Measurements from ENCODE around the gene ANAPC10. TPM values are rescaled to one million over a fixed set of nuclear protein-coding genes. Genes with fewer than 3 reads are reported as not detected.

ANAPC10 gene
- total RNA-seq, 3 donors from 2014 or later (not counting 1 experiment from before 2014, with no cell fraction given), result 27.9 to 37.7 (median 37.7) TPM

DNA sequence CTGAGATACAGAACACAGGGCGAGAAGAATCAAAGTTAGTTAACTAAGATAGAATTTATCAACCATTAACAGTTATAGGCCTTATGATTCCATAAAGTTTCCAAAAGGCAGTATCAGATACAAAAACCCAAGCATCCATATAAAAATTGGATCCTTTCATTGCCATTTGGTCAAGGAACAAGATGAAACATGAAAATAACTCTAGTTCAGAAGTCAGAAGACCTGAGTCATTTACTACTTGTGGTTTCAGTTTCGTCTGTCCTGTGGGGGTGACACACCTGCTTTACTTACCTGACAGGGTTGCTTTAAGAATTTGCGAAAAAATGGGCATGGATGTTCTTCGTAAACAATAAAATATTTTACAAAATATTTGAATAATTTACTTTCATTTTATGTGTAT, 130.8 kb downstream of the ANAPC10 start:
- no peak overlapping the region for H3K4me3 ChIP-seq (ENCODE audit: low read length)
- H3K27me3 Mint-ChIP-seq (ENCODE audit: low read depth in 2 of 2), result no peaks in the 10 kb centered on the region
- WGBS (ENCODE audit: insufficient coverage), result 62% methylated on average over 2 of the region's 4 CpGs
- peaks cover 2 to 3% of the 10 kb centered on the region in 2 donors for H3K9me3 Mint-ChIP-seq
- no peak overlapping the region for H3K4me3 Mint-ChIP-seq
- H3K4me1 Mint-ChIP-seq, result no peaks in the 10 kb centered on the region
- H3K27me3 ChIP-seq (ENCODE audit: control insufficient read depth, insufficient read depth, low read length), result no peaks in the 10 kb centered on the region
- no peak for ATAC-seq
- H3K36me3 Mint-ChIP-seq, result no peaks in the 10 kb centered on the region
- intact Hi-C loops (cut with micrococcal nuclease), result no loop called here
- H3K36me3 ChIP-seq (ENCODE audit: control insufficient read depth, insufficient read depth, low read length), result no peaks in the 10 kb centered on the region
- H3K4me1 ChIP-seq (ENCODE audit: control insufficient read depth, insufficient read depth, low read length), result no peaks in the 10 kb centered on the region
- no peak overlapping the region for H3K27ac Mint-ChIP-seq
- no peak overlapping the region for H3K27ac ChIP-seq (ENCODE audit: low read length)
- DNase-seq, result no peak
- peaks cover under 1% of the 10 kb centered on the region for H3K9me3 ChIP-seq (ENCODE audit: control insufficient read depth, insufficient read depth, low read length)
- TF ChIP-seq, protein P1, sequence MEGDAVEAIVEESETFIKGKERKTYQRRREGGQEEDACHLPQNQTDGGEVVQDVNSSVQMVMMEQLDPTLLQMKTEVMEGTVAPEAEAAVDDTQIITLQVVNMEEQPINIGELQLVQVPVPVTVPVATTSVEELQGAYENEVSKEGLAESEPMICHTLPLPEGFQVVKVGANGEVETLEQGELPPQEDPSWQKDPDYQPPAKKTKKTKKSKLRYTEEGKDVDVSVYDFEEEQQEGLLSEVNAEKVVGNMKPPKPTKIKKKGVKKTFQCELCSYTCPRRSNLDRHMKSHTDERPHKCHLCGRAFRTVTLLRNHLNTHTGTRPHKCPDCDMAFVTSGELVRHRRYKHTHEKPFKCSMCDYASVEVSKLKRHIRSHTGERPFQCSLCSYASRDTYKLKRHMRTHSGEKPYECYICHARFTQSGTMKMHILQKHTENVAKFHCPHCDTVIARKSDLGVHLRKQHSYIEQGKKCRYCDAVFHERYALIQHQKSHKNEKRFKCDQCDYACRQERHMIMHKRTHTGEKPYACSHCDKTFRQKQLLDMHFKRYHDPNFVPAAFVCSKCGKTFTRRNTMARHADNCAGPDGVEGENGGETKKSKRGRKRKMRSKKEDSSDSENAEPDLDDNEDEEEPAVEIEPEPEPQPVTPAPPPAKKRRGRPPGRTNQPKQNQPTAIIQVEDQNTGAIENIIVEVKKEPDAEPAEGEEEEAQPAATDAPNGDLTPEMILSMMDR (IDR thresholded peaks at IDR 0.05), result no peak

DNA sequence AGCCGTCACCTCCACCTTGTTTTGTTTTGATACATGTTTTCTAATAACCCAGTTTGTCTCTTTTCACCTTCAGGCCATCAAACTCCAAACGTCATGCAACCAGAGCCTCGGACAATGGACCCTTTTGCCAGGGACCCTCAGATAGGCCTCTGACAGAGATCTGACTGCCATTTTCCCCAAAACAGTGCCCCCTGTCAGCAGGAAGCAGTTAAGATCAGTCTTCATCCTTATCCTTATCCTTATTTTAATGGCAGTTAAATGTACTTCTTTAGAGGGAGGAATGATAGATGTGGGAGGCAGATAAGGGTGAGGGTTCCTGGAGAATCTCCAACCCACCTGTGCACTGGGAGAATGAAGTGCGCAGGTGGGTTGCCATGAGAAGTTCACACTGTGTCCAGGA, 135.7 kb downstream of the ANAPC10 start:
- Histone ChIP-seq H3K9me3 (ENCODE audit: control insufficient read depth, insufficient read depth, low read length) (peaks cover 3% of the 10 kb centered on the region), H3K36me3 (ENCODE audit: control insufficient read depth, insufficient read depth, low read length) (no peaks in the 10 kb centered on the region), H3K27ac (ENCODE audit: low read length) (no peak overlapping the region), H3K4me3 (ENCODE audit: low read length) (no peak overlapping the region), H3K27me3 (ENCODE audit: control insufficient read depth, insufficient read depth, low read length) (no peaks in the 10 kb centered on the region), H3K4me1 (ENCODE audit: control insufficient read depth, insufficient read depth, low read length) (no peaks in the 10 kb centered on the region)
- H3K27me3 Mint-ChIP-seq (ENCODE audit: low read depth in 2 of 2), result no peaks in the 10 kb centered on the region
- peaks cover 31% of the 10 kb centered on the region for H3K36me3 Mint-ChIP-seq
- H3K9me3 Mint-ChIP-seq, result peaks cover 9 to 21% of the 10 kb centered on the region in 2 donors
- 87% methylated on average over 4 of the region's 4 CpGs for WGBS (ENCODE audit: insufficient coverage)
- DNase-seq (no peak), ATAC-seq (no peak)
- H3K4me1 Mint-ChIP-seq, result no peaks in the 10 kb centered on the region
- intact Hi-C loops (cut with micrococcal nuclease), result no loop called here
- no peak overlapping the region for H3K27ac Mint-ChIP-seq
- TF ChIP-seq, protein P1 (IDR thresholded peaks at IDR 0.05), result no peak
- no peak overlapping the region for H3K4me3 Mint-ChIP-seq

DNA sequence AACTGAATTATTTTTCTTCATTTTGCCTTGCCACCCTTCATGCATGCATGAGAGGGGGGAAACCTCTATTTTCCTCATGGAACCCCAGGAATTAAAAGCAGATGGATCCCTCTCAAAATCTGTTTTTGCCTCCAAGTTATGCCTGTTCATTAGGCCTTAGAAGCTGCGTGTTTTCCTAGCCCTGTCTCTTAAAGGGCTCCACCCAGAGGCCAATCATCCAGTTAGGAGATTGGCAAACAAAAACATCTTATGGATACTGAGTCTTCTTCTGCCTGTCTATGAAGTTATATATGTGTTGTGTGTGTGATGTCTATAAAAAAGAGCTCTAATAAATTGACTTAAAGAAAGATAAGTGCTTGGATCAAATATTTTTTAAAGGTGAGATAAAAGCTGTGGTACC, 142.9 kb downstream of the ANAPC10 start:
- DNase-seq, result no peak
- no peaks in the 10 kb centered on the region for H3K4me1 Mint-ChIP-seq
- intact Hi-C loops (cut with micrococcal nuclease), result no loop called here
- H3K9me3 Mint-ChIP-seq, result peaks cover 35 to 44% of the 10 kb centered on the region in 2 donors
- no peak for ATAC-seq
- Histone ChIP-seq H3K36me3 (ENCODE audit: control insufficient read depth, insufficient read depth, low read length) (no peaks in the 10 kb centered on the region), H3K27ac (ENCODE audit: low read length) (no peak overlapping the region), H3K4me1 (ENCODE audit: control insufficient read depth, insufficient read depth, low read length) (no peaks in the 10 kb centered on the region), H3K27me3 (ENCODE audit: control insufficient read depth, insufficient read depth, low read length) (no peaks in the 10 kb centered on the region), H3K9me3 (ENCODE audit: control insufficient read depth, insufficient read depth, low read length) (peaks cover 8% of the 10 kb centered on the region), H3K4me3 (ENCODE audit: low read length) (no peak overlapping the region)
- no peak overlapping the region for H3K4me3 Mint-ChIP-seq
- no peak overlapping the region for H3K27ac Mint-ChIP-seq
- peaks cover 75% of the 10 kb centered on the region for H3K36me3 Mint-ChIP-seq
- H3K27me3 Mint-ChIP-seq (ENCODE audit: low read depth in 2 of 2), result no peaks in the 10 kb centered on the region
- WGBS (ENCODE audit: insufficient coverage), result 92% methylated on average over 1 of the region's 1 CpG
- TF ChIP-seq, protein P1 (IDR thresholded peaks at IDR 0.05), result no peak

DNA sequence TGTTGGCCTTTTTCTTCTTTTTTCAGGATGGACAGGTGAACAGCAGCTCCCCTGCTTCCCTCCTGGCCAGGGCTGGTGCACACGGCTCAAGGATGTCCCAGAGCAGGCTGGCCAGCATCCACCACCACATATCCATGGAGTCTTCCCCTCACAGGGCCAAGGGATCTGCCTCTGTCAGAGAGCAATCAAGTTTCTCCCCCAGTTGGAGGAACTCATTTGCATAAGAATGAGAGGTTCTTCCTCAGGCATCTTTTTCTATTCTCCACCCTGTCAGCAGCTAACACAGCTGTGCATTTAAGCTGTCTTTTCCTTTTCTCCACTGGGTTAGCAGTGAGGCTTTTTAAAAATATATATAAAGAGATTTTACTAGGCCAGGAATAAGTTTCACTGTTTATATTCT, 143.8 kb downstream of the ANAPC10 start:
- H3K36me3 Mint-ChIP-seq, result peaks cover 66% of the 10 kb centered on the region
- Histone ChIP-seq H3K4me1 (ENCODE audit: control insufficient read depth, insufficient read depth, low read length) (no peaks in the 10 kb centered on the region), H3K9me3 (ENCODE audit: control insufficient read depth, insufficient read depth, low read length) (peaks cover 8% of the 10 kb centered on the region), H3K27me3 (ENCODE audit: control insufficient read depth, insufficient read depth, low read length) (no peaks in the 10 kb centered on the region), H3K27ac (ENCODE audit: low read length) (no peak overlapping the region), H3K4me3 (ENCODE audit: low read length) (no peak overlapping the region), H3K36me3 (ENCODE audit: control insufficient read depth, insufficient read depth, low read length) (no peaks in the 10 kb centered on the region)
- no peak for ATAC-seq
- no peak overlapping the region for H3K4me3 Mint-ChIP-seq
- TF ChIP-seq, protein P1 (IDR thresholded peaks at IDR 0.05), result no peak
- intact Hi-C loops (cut with micrococcal nuclease), result no loop called here
- no peaks in the 10 kb centered on the region for H3K4me1 Mint-ChIP-seq
- H3K27ac Mint-ChIP-seq, result no peak overlapping the region
- peaks cover 28 to 40% of the 10 kb centered on the region in 2 donors for H3K9me3 Mint-ChIP-seq
- 71% methylated on average over 1 of the region's 1 CpG for WGBS (ENCODE audit: insufficient coverage)
- DNase-seq, result no peak
- no peaks in the 10 kb centered on the region for H3K27me3 Mint-ChIP-seq (ENCODE audit: low read depth in 2 of 2)
